HG02642 (cell line): ENCODE results near the gene HIP1R.
"Not testable (repeated sequence)": the region's sequence is repeated elsewhere in the genome, so short reads cannot be mapped to it uniquely, and the experiment has no call there.

ENCODE experiments used
- ATAC-seq: cut with Tn5 transposase; IDR thresholded peaks from one replicate; pipeline ENCODE4 v1.9.1; 2021; ENCODE audit warnings: mild to moderate bottlenecking; ENCODE audit not compliant: unreplicated experiment, poor library complexity

The HIP1R gene

DNA sequence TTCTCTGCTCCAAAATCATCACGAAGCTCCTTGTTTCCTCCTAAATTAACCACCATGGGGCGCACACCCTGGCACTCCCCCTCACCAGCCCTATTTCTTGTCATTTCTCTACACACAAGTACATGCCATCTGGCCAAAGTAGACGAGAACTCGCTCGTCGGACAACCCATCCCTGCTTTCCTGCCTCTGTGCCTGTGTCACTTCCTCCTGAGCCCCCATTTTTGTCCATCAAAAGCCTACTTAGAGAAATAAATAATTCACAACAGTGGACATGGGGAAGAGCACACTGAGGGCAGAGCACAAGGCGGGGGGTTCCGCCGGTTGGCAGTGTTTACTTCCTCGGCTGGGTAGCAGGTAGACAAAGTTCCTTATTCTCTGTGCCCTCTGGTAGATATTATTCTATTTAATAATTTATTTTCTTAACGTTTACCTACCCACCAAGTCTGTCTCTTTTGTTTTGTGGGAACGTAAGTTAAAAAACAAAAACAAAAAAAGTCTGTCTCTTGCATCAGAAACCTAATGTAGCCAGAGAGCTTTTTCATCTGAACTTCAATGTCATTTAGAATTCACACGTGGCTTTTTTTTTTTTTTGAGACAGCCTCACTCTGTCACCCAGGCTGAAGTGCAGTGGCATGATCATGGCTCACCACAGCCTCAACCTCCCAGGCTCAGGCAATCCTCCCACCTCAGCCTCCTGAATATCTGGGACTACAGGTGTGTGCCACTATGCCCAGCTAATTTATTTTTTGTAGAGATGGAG lies 54.7 kb downstream of the HIP1R start:
- ATAC-seq: no peak

DNA sequence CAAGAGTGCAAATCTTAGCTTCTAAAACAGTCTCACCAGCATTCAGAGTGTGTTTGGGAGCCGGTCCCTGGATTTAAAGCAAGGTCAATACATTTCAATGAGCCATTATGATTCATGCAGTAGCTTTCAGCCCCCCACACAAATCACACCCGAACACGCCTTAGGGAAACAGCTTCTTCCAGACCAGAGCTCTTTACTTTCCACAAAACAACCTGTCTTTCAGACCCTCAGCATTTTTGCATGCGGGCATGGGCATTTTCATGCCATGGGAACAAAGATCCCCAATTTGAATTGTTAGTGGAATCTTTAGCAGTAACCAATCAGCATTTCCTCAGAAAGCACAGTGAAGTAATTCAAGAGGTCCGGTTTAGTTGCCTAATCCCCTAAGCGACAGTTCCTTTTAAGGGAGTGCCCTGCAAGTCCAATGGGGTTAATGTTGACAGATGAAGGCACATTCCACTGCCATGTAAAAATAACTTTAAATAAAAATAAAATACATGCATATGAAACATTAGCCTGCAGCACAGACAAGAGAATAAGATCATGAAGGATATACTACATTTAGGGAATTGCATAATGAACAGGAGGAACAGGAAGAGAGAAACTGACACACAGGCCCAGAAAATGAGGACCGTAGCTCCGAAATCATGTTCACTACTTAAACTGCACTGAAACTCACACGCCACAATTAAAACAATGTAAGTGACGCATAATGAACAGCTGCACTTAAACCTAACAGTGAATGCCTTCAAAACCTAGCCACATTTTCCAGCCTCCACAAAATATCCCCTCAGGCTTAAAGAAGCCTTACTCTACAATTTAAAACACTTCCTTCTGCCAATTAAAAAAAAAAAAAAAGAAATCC lies 56.6 kb downstream of the HIP1R start:
- ATAC-seq: no peak

GRCh38 chr12:122892724-122893123 lies 57.5 kb downstream of the HIP1R start:
- not testable (repeated sequence) for ATAC-seq

- no peak for ATAC-seq
Measured at GRCh38 chr12:122893208-122894153, 58.2 kb downstream of the HIP1R start.

DNA sequence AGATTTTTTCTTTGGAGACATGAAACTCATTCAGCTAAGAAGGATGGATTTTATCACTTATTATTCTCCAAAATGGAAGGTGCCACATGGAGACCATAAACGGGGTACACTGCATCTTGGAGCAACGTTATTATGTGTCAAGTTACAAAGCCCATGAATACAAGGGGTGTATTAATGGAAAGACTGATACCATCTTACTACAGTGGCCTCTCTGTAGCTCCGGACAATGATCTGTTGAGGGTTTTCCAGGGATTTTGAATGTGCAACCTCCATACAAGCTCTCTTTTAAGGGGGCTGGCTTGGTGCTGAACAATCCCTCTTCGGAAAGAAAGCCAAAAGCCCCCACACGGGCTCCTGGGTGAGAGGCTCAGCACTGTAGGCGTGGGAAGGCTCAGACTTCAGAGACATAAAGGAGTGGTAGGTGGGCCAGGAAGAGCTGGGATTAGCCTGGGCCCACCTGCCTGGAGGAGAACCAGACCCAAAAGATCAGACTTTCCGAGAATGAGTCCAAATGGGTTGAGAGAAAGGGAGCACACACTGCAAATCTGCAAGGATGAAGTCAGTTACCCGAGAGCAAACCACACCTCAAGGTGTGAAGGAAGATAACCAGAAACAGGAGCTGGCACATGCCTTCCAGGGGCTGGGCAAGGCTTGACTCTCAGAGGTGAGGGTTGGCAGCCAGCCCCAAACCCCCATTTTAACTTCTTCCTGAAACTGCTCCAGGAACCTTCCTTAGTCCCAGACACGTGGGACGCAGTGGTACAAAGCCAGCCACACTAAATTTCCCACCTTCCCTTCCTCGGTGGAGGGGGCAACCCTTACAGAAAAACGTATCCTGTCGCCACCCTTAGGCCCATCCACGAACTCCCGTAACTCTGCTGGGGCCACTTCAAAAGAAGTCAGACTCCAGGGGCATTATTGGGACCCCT lies 59.2 kb downstream of the HIP1R start:
- ATAC-seq: no peak

DNA sequence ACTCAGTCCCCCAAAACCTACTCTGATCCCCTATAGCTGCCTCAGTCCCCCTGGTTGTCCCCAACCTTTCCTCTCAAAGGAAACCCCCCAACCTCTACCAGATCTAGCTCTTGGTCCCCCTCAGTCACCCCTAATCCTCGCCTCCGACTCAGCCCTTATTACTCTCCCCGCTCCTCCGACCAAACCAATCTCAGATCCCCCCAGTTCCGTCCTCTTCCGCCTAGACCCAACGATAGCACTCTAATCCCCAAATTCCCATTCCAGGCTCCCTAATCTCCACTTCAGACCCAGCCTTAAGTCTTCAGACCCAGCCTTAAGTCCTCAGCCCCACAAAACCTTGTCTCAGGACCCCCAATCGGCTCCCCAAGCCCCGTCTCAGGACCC lies 60.1 kb downstream of the HIP1R start:
- no peak for ATAC-seq

- no peak for ATAC-seq
Measured at GRCh38 chr12:122895704-122896636, 60.7 kb downstream of the HIP1R start, which contains the start of gene VPS37B. VPS37B (minus strand) TSS chr12:122896124; CDS start chr12:122896062, 62 bp downstream.

GRCh38 chr12:122896662-122897061 lies 61.4 kb downstream of the HIP1R start:
- no peak for ATAC-seq

DNA sequence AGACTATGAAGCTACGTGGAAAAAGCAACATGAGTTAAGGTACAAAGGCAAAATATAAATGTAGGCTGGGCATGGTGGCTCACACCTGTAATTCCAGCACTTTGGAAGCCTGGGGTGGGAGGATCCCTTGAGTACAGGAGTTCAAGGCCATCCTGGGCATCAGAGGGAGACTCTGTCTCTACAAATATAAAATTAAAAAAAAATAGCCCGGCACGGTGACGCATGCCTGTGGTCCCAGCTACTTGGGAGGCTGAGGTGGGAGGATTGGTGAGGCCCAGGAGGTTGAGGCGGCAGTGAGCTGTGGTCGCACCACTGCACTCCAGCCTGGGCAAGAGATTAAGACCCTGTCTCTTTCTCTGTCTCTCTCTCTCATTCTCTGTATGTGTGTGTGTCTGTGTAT lies 64.6 kb downstream of the HIP1R start:
- no peak for ATAC-seq

DNA sequence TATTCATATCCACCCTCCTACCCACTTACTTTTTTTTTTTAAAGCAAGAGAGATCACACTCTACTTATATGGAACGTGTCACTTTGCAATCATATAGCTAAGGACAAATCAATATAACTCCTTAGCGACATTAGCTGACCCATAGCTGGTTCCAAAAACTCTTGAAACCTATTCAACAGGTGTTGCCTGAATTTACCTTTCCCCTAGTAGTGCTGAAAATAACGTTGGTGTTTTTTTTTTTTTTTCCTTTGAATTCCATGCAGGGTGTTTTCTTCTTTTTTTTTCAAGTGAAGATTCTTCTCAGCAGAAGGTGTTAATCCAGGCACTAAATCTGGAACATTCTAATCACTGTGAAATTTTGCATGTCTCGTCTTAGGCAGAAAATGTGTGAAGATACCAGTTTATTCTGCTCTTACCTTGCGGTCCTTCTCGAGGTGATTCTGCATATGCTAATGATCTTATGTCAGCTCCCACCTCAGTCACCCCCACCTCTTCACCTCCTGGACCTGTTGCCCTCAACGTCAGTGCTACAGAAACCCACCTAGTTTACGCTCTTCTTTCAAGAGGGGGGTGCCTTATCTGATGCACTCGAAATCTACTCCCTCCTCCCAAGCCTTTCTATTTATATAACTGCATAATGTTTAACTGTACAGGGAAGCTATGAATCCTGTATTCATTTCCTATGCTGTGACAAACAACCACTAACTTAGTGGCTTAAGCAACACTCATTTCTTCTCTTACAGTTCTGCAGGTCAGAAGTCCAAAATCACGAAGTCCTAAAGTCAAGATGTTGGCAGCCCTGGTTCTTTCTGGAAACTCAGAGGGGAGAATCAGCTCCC lies 67.8 kb downstream of the HIP1R start:
- no peak for ATAC-seq

- no peak for ATAC-seq
Measured at GRCh38 chr12:122903693-122904034, 68.4 kb downstream of the HIP1R start.

GRCh38 chr12:122905258-122905657 lies 70.0 kb downstream of the HIP1R start:
- ATAC-seq: not testable (repeated sequence)

GRCh38 chr12:122908915-122909314 lies 73.7 kb downstream of the HIP1R start:
- no peak for ATAC-seq

DNA sequence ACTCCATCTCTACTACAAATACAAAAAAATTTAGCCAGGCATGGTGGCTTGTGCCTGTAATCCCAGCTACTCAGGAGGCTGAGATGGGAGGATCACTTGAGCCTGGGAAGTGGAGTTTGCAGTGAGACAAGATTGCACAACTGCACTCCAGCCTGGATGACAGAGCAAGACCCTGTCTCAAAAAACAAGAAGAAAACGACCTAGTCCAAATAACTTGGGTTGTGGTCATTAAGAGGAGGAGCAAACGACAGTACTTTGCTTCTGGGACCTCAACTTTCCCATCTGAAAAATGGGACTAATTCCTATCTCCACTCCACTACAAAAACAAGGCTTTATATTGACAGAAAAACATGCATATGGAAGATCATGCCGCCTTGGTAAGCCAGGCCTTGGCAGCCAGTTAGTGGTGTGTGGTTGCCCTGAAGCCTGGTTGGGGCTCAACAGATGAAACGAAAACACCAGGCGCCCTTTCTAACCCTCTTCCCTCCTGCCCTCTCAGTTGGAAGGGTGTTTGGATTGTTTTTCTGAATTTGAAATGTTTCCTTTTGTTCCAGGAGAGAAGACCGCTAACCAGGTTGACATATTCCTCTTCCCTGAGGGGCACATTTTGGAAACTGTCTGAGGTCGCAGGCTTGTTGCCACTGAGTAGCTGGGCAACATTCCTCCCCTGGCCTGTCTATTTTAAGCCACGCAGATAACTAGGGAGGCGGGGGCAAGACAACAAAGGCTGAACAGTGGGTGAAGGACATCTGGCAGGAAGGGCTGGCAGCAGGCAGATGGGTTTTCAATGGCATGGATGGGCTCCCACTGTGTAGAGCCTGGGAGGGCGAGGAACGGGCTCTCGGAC lies 74.4 kb downstream of the HIP1R start:
- no peak for ATAC-seq
